Measurements from ENCODE around the gene NUP98.

NUP98 gene

GRCh38 chr11:3641191-3641590 lies 156.2 kb downstream of the NUP98 start:
- Histone ChIP-seq H3K4me3 (ENCODE audit: control insufficient read depth in 1 of 7, extremely low read depth in 1 of 7, insufficient read depth in 4 of 7, low read depth in 2 of 7, low read length in 6 of 7) (no peak overlapping the region), H3K36me3 (ENCODE audit: control insufficient read depth in 4 of 4, insufficient read depth in 4 of 4, low read length in 3 of 4) (peaks cover 0 to 5% (median under 1%) of the 10 kb centered on the region in 4 experiments), H3K4me1 (ENCODE audit: control extremely low read depth in 1 of 4, control insufficient read depth in 4 of 4, insufficient read depth in 4 of 4, low read length in 3 of 4) (peaks cover 0 to 17% (median 11%) of the 10 kb centered on the region in 4 experiments), H3K9me3 (ENCODE audit: control extremely low read depth in 1 of 5, control insufficient read depth in 4 of 5, insufficient read depth in 2 of 5, low read depth in 1 of 5, low read length in 4 of 5) (peaks cover 0 to 14% (median 0%) of the 10 kb centered on the region in 5 experiments), H3K27me3 (replicated peaks in 2 of 5; ENCODE audit: control insufficient read depth in 4 of 5, insufficient read depth in 5 of 5, low read length in 4 of 5) (peaks cover 0 to 12% (median 6%) of the 10 kb centered on the region in 5 experiments), H3K27ac (ENCODE audit: insufficient read depth in 1 of 2, low read depth in 1 of 2, low read length in 2 of 2, poor library complexity in 1 of 2, severe bottlenecking in 2 of 2) (no peak overlapping the region)
- ChIA-PET CTCF (no interaction called here), POLR2A (no interaction called here)
- 77% methylated on average over 6 of the region's 8 CpGs for WGBS (ENCODE audit: insufficient coverage)
- no peak for DNase-seq

GRCh38 chr11:3639841-3640240 lies 157.5 kb downstream of the NUP98 start:
- POLR2A ChIA-PET, result no interaction called here
- WGBS (ENCODE audit: insufficient coverage), result 96% methylated on average over 13 of the region's 14 CpGs
- Histone ChIP-seq H3K9me3 (ENCODE audit: control extremely low read depth in 1 of 5, control insufficient read depth in 4 of 5, insufficient read depth in 2 of 5, low read depth in 1 of 5, low read length in 4 of 5) (peaks cover 0 to 8% (median 0%) of the 10 kb centered on the region in 5 experiments), H3K4me3 (ENCODE audit: control insufficient read depth in 1 of 7, extremely low read depth in 1 of 7, insufficient read depth in 4 of 7, low read depth in 2 of 7, low read length in 6 of 7) (no peak overlapping the region), H3K27ac (ENCODE audit: insufficient read depth in 1 of 2, low read depth in 1 of 2, low read length in 2 of 2, poor library complexity in 1 of 2, severe bottlenecking in 2 of 2) (no peak overlapping the region), H3K27me3 (replicated peaks in 2 of 5; ENCODE audit: control insufficient read depth in 4 of 5, insufficient read depth in 5 of 5, low read length in 4 of 5) (peaks cover 0 to 9% (median 6%) of the 10 kb centered on the region in 5 experiments), H3K36me3 (ENCODE audit: control insufficient read depth in 4 of 4, insufficient read depth in 4 of 4, low read length in 3 of 4) (peaks cover 0 to 6% (median under 1%) of the 10 kb centered on the region in 4 experiments), H3K4me1 (ENCODE audit: control extremely low read depth in 1 of 4, control insufficient read depth in 4 of 4, insufficient read depth in 4 of 4, low read length in 3 of 4) (peaks cover 0 to 17% (median 11%) of the 10 kb centered on the region in 4 experiments)
- DNase-seq, result no peak
- CTCF ChIA-PET, result no interaction called here

DNA sequence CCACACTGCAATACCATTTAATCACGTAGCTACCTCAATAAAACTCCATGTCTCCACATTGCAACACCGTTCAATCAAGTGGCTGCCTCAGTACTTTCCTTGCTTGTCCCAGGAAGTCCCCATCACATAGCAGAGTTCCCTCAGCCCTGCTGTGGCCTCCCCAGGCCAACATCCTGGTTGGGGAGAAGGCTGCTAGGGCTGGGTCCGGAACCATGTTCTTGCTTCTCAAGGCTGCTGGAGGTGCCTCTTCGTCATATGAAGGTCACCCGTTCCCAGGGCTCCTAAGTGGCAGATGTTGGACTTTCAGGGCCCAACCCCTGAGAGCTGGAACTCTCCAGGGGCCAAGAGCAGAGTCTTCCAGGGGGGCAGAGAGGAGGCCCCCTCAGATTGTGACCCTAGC lies 158.8 kb downstream of the NUP98 start:
- no peak for DNase-seq
- 96% methylated on average over 5 of the region's 5 CpGs for WGBS (ENCODE audit: insufficient coverage)
- ChIA-PET POLR2A (no interaction called here), CTCF (interaction anchor here (1.1 to 1.2 kb wide), 2 partner anchors 10 to 12 kb away, joined by 3 read pairs; no protein-coding TSS in a partner anchor)
- Histone ChIP-seq H3K9me3 (ENCODE audit: control extremely low read depth in 1 of 5, control insufficient read depth in 4 of 5, insufficient read depth in 2 of 5, low read depth in 1 of 5, low read length in 4 of 5) (peaks cover 0 to under 1% (median 0%) of the 10 kb centered on the region in 5 experiments), H3K36me3 (ENCODE audit: control insufficient read depth in 4 of 4, insufficient read depth in 4 of 4, low read length in 3 of 4) (peaks cover 0 to 8% (median under 1%) of the 10 kb centered on the region in 4 experiments), H3K27me3 (replicated peaks in 2 of 5; ENCODE audit: control insufficient read depth in 4 of 5, insufficient read depth in 5 of 5, low read length in 4 of 5) (peaks cover 0 to 9% (median 2%) of the 10 kb centered on the region in 5 experiments), H3K4me3 (ENCODE audit: control insufficient read depth in 1 of 7, extremely low read depth in 1 of 7, insufficient read depth in 4 of 7, low read depth in 2 of 7, low read length in 6 of 7) (no peak overlapping the region), H3K4me1 (ENCODE audit: control extremely low read depth in 1 of 4, control insufficient read depth in 4 of 4, insufficient read depth in 4 of 4, low read length in 3 of 4) (peaks cover 0 to 24% (median 13%) of the 10 kb centered on the region in 4 experiments), H3K27ac (ENCODE audit: insufficient read depth in 1 of 2, low read depth in 1 of 2, low read length in 2 of 2, poor library complexity in 1 of 2, severe bottlenecking in 2 of 2) (no peak overlapping the region)

DNA sequence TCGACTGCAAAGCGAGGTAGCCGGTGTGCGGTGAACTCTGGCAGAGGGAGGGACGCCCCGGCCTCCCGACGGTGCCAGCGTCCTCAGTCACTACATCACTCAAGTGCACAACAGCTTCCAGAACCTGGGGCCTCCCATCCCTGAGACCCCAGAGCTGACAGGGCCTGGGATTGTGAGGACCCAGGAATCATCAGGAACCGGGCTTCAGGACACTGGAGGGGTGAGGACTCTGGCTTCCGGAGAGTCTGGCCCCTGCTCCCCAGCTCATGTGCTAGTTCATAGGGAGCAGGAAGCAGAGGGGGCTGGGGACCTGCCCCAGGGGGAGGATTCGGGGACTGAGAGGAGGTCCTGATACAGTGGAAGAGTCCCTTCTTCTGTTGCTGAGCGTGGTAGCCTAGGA lies 160.2 kb downstream of the NUP98 start:
- Histone ChIP-seq H3K36me3 (ENCODE audit: control insufficient read depth in 4 of 4, insufficient read depth in 4 of 4, low read length in 3 of 4) (peaks cover 0 to 8% (median 2%) of the 10 kb centered on the region in 4 experiments), H3K4me1 (ENCODE audit: control extremely low read depth in 1 of 4, control insufficient read depth in 4 of 4, insufficient read depth in 4 of 4, low read length in 3 of 4) (peaks cover 0 to 15% (median 6%) of the 10 kb centered on the region in 4 experiments), H3K27ac (ENCODE audit: insufficient read depth in 1 of 2, low read depth in 1 of 2, low read length in 2 of 2, poor library complexity in 1 of 2, severe bottlenecking in 2 of 2) (no peak overlapping the region), H3K4me3 (ENCODE audit: control insufficient read depth in 1 of 7, extremely low read depth in 1 of 7, insufficient read depth in 4 of 7, low read depth in 2 of 7, low read length in 6 of 7) (no peak overlapping the region), H3K9me3 (ENCODE audit: control extremely low read depth in 1 of 5, control insufficient read depth in 4 of 5, insufficient read depth in 2 of 5, low read depth in 1 of 5, low read length in 4 of 5) (no peaks in the 10 kb centered on the region), H3K27me3 (replicated peaks in 2 of 5; ENCODE audit: control insufficient read depth in 4 of 5, insufficient read depth in 5 of 5, low read length in 4 of 5) (peaks cover 0 to 6% (median 0%) of the 10 kb centered on the region in 5 experiments)
- no peak for DNase-seq
- ChIA-PET CTCF (interaction anchor here (1.1 to 2.3 kb wide), 2 partner anchors 9 to 11 kb away, joined by 3 to 13 read pairs; no protein-coding TSS in a partner anchor), POLR2A (no interaction called here)
- 100% methylated on average over 3 of the region's 13 CpGs for WGBS (ENCODE audit: insufficient coverage)

- H3K27me3 ChIP-seq (replicated peaks in 2 of 5; ENCODE audit: control insufficient read depth in 4 of 5, insufficient read depth in 5 of 5, low read length in 4 of 5), result no peaks in the 10 kb centered on the region
- no peak overlapping the region for H3K4me3 ChIP-seq (ENCODE audit: control insufficient read depth in 1 of 7, extremely low read depth in 1 of 7, insufficient read depth in 4 of 7, low read depth in 2 of 7, low read length in 6 of 7)
- H3K9me3 ChIP-seq (ENCODE audit: control extremely low read depth in 1 of 5, control insufficient read depth in 4 of 5, insufficient read depth in 2 of 5, low read depth in 1 of 5, low read length in 4 of 5), result no peaks in the 10 kb centered on the region
- H3K36me3 ChIP-seq (ENCODE audit: control insufficient read depth in 4 of 4, insufficient read depth in 4 of 4, low read length in 3 of 4), result peaks cover 0 to 8% (median 2%) of the 10 kb centered on the region in 4 experiments
- CTCF ChIA-PET, result interaction anchor here (2.3 kb wide), 1 partner anchor 9 kb away, joined by 13 read pairs; no protein-coding TSS in a partner anchor
- no peak overlapping the region for H3K27ac ChIP-seq (ENCODE audit: insufficient read depth in 1 of 2, low read depth in 1 of 2, low read length in 2 of 2, poor library complexity in 1 of 2, severe bottlenecking in 2 of 2)
- DNase-seq, result no peak
- peaks cover 0 to 9% (median 2%) of the 10 kb centered on the region in 4 experiments for H3K4me1 ChIP-seq (ENCODE audit: control extremely low read depth in 1 of 4, control insufficient read depth in 4 of 4, insufficient read depth in 4 of 4, low read length in 3 of 4)
- 96% methylated on average over 12 of the region's 15 CpGs for WGBS (ENCODE audit: insufficient coverage)
- POLR2A ChIA-PET, result no interaction called here
Measured at GRCh38 chr11:3635641-3636375, 161.5 kb downstream of the NUP98 start.

- H3K36me3 ChIP-seq (ENCODE audit: control insufficient read depth in 4 of 4, insufficient read depth in 4 of 4, low read length in 3 of 4), result peaks cover 0 to 8% (median 2%) of the 10 kb centered on the region in 4 experiments
- H3K27ac ChIP-seq (ENCODE audit: insufficient read depth in 1 of 2, low read depth in 1 of 2, low read length in 2 of 2, poor library complexity in 1 of 2, severe bottlenecking in 2 of 2), result no peak overlapping the region
- peaks cover 0 to 13% (median 2%) of the 10 kb centered on the region in 4 experiments for H3K4me1 ChIP-seq (ENCODE audit: control extremely low read depth in 1 of 4, control insufficient read depth in 4 of 4, insufficient read depth in 4 of 4, low read length in 3 of 4)
- H3K9me3 ChIP-seq (ENCODE audit: control extremely low read depth in 1 of 5, control insufficient read depth in 4 of 5, insufficient read depth in 2 of 5, low read depth in 1 of 5, low read length in 4 of 5), result no peaks in the 10 kb centered on the region
- no peaks in the 10 kb centered on the region for H3K27me3 ChIP-seq (replicated peaks in 2 of 5; ENCODE audit: control insufficient read depth in 4 of 5, insufficient read depth in 5 of 5, low read length in 4 of 5)
- POLR2A ChIA-PET, result no interaction called here
- no peak overlapping the region for H3K4me3 ChIP-seq (ENCODE audit: control insufficient read depth in 1 of 7, extremely low read depth in 1 of 7, insufficient read depth in 4 of 7, low read depth in 2 of 7, low read length in 6 of 7)
- no peak for DNase-seq
- CTCF ChIA-PET, result interaction anchor here (0.8 kb wide), 1 partner anchor 50 kb away, joined by 3 read pairs; no protein-coding TSS in a partner anchor
- 100% methylated on average over 3 of the region's 5 CpGs for WGBS (ENCODE audit: insufficient coverage)
Measured at GRCh38 chr11:3632070-3632660, 165.2 kb downstream of the NUP98 start.

- no peak for DNase-seq
- CTCF ChIA-PET, result interaction anchor here (0.8 kb wide), 1 partner anchor 49 kb away, joined by 3 read pairs; no protein-coding TSS in a partner anchor
- POLR2A ChIA-PET, result no interaction called here
- no peaks in the 10 kb centered on the region for H3K27me3 ChIP-seq (replicated peaks in 2 of 5; ENCODE audit: control insufficient read depth in 4 of 5, insufficient read depth in 5 of 5, low read length in 4 of 5)
- no peaks in the 10 kb centered on the region for H3K9me3 ChIP-seq (ENCODE audit: control extremely low read depth in 1 of 5, control insufficient read depth in 4 of 5, insufficient read depth in 2 of 5, low read depth in 1 of 5, low read length in 4 of 5)
- H3K36me3 ChIP-seq (ENCODE audit: control insufficient read depth in 4 of 4, insufficient read depth in 4 of 4, low read length in 3 of 4), result peaks cover 0 to 4% (median 2%) of the 10 kb centered on the region in 4 experiments
- no peak overlapping the region for H3K4me3 ChIP-seq (ENCODE audit: control insufficient read depth in 1 of 7, extremely low read depth in 1 of 7, insufficient read depth in 4 of 7, low read depth in 2 of 7, low read length in 6 of 7)
- H3K27ac ChIP-seq (ENCODE audit: insufficient read depth in 1 of 2, low read depth in 1 of 2, low read length in 2 of 2, poor library complexity in 1 of 2, severe bottlenecking in 2 of 2), result no peak overlapping the region
- WGBS (ENCODE audit: insufficient coverage), result 100% methylated on average over 2 of the region's 4 CpGs
- peaks cover 0 to 22% (median 8%) of the 10 kb centered on the region in 4 experiments for H3K4me1 ChIP-seq (ENCODE audit: control extremely low read depth in 1 of 4, control insufficient read depth in 4 of 4, insufficient read depth in 4 of 4, low read length in 3 of 4)
Measured at GRCh38 chr11:3631331-3631730, 166.0 kb downstream of the NUP98 start.
